Fibroblast of the conjunctiva (primary cell): Measurements from ENCODE around the gene ASPHD1.
A peak's percentile ranks its signal among the peaks of the same experiment; 100 is the strongest.
"Not testable (repeated sequence)": the region's sequence is repeated elsewhere in the genome, so short reads cannot be mapped to it uniquely, and the experiment has no call there.

ENCODE experiments used
- DNase-seq: peaks from one replicate; pipeline ENCODE4 v3.0.0-alpha.2; 2010; ENCODE audit warnings: low read depth

ASPHD1 gene, protein sequence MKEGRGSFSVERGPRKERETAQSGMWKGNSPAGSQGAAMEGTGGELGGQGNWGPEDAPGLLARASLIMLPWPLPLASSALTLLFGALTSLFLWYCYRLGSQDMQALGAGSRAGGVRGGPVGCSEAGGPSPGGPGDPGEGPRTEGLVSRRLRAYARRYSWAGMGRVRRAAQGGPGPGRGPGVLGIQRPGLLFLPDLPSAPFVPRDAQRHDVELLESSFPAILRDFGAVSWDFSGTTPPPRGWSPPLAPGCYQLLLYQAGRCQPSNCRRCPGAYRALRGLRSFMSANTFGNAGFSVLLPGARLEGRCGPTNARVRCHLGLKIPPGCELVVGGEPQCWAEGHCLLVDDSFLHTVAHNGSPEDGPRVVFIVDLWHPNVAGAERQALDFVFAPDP

DNA sequence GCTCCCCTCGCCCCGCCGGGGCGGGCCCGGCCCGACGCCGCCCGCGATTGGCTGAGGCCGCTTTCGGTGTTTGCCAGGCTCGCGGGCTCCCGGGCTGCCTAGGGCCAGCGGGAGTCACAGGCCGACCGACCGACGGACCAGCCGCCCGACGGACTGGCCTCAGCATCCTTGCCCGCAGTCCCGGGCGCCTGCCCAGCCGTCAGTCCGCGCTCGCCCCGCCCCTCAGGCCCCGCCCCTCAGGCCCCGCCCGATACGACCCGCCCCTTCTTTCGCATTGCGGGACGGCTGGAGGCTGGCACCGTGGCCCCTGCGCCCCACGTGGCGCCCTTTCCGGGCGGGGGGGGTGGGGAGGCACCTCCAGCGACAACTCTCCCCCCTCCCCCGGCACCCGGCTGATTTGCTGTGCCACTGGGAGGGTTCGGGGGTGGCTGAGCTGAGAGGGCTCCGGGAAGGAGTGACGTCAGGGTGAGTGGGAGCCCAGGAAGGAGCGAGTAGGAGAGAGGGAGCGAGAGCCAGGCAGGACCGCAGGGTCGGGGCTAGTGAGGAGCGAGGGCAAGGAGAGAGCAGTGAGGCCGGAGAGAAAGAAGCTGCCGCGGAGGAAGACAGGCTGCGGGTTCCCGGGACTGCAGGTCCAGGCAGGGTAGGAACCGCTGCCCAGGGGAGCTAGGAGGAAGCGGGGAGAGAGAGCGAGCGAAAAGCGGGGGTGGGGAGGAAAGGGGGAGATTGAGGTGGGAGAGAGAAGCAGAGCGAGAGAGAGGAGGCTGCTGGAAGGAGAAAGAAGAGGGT is at the start of gene ASPHD1:
TSS of gene ASPHD1 (plus strand) at position 387 of the 786 bp plus-strand sequence. CDS start 484 bp downstream, outside the sequence.
- DNase-seq: no peak

DNA sequence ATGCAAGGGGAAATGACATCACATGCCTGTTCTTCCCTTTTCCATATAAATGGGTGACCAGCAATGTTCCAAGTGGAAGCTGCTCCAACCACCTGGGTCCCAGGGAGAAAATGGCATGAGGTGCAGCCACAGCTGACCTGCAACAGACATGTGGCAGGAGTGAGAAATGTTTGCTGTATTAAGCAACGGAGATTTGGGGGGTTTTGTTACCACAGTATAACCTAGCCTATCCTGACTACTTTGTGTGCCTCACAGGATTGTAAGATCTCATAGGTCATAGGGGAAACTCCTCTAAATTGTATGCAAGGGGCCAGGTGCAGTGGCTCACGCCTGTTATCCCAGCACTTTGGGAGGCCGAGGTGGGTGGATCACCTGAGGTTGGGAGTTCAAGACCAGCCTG is 49.3 kb upstream of the ASPHD1 start:
- no peak for DNase-seq

DNA sequence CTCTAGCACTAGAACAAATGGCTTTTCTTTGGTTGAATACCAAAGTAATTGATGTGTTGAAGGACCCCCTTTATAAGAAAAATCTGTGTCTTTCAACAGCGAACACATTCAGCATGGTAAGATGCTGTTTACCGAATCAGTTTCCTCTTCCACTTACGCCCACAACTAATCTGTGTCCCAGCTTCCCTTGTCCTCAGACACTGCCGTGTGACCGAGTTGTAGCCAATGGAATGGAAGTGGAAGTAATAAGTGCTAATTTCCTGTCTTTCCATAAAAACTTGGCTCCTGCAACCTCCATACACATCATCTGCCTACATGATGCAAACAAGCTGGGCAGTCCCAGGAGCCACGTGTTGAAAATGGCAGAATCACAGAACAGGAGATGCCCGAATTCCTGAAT is 47.6 kb upstream of the ASPHD1 start:
- DNase-seq: peak; percentile 48

DNA sequence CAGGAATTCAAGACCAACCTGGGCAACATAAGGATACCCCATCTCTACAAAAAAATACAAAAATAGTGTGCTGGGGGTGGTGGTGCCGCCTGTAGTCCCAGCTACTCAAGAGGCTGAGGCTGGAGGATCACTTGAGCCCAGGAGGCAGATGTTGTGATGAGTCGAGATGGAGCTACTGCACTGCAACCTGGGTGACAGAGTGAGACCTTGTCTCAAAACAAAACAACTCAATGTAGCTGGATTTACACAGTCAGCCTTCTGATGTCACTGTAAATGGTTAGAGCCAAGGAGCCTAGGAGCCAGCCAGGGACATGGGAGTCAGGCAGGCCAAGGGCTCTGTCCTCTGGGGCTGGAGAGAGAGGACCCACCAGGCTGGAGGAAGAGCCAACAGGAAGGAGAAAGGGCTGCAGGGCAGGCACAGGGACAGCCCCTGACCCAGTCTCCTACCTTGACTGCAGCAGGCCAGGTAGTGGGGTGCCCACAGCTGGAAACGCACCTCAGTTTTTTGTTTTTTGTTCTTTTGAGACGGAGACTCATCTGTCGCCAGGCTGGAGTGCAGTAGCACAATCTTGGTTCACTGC is 45.7 kb upstream of the ASPHD1 start:
- no peak for DNase-seq

DNA sequence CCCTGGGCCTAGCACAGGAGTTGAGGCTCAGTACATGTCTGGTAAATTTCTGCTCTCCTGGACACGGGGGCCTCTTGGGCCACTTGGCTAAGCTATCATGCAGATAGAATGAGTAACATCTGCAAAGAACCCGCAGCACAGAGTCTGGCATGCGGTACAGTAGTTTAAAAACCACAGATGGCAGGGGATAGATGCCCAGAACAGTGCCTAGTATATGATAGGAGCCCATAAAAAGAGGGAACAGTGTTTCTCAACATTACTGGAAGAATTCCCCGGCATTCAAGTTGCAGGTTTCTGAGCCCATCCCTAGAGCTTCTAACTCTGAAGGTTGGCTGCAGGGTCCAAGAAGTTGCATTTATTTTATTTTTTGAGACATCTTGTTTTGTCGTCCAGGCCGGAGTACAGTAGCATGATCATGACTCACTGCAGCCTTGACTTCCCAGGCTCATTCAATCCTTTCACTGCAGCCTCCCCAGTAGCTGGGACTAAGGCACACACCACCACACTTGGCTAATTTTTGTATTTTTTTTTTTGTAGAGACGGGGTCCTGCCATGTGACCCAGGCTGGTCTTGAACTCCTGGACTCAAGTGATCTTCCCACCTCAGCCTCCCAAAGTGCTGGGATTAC is 43.0 kb upstream of the ASPHD1 start:
- DNase-seq: peak; percentile 31

DNA sequence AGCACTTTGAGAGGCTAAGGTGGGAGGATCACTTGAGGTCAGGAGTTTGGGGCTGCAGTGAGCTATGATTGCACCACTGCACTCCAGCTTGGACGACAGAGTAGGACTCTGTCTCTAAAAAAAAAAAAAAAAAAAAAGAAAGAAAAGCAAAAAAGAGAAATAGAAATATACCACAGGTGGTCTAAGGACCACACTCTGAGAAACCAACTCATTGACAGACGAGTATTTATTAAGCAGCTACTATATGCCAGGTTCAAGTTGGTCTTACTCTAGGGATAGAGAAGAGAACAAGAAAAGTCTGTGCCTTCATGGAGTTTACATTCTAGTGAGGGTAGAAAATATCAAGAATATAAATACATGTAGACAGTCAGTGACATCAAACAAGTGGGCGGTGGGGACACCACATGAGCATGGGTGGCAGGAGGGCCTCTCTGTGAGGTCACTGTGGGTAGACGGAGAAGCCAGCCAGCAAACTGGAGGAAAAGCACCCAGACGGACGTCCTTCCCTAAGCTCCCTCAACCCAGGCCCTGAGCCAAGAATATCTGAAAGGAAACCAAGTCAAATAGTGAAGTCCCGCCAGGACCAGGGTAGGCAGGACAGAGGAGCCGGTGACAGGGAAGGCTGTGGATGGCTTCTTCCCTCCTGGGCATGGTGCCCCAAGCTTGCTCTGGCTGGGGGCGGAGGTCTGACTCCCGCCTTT is 42.0 kb upstream of the ASPHD1 start:
- no peak for DNase-seq

DNA sequence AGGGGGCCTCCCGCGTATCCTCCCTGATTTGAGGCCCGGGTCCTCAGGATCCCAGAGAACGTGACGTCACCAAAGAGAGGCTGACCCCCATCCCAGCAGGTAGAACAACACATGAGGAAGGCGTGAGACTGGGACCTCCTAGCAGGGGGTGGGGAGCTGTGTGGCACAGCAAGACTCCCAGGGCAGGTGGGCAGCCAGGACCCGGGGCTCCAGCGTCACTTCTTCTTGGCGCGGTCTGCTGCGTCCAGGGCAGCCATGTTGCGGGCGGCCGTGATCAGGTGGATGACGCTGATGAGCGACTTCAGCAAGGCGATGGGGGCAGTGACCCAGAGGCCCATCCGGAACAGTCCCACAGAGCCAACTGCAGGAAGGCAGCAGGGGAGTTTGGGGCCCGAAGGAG is 41.3 kb upstream of the ASPHD1 start:
- no peak for DNase-seq

DNA sequence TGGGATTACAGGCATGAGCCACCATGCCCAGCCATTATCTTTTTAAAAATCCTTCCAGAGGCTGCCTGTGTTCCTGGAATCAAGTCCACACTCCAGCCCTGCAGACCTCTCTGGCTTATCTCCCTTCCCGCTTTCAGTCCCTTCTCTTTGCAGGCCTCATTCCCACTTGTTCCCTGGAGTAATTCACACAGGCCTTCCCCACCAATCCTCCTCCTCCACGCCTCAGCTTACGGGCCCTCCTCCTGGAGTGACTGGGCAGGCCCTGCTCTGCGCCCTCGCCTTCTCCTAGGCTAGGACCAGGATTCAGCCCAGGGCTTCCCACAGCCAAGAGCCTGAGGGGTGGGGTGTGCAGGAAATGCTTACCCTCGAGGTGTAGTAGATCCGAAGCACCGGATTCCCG is 40.1 kb upstream of the ASPHD1 start:
- no peak for DNase-seq

DNA sequence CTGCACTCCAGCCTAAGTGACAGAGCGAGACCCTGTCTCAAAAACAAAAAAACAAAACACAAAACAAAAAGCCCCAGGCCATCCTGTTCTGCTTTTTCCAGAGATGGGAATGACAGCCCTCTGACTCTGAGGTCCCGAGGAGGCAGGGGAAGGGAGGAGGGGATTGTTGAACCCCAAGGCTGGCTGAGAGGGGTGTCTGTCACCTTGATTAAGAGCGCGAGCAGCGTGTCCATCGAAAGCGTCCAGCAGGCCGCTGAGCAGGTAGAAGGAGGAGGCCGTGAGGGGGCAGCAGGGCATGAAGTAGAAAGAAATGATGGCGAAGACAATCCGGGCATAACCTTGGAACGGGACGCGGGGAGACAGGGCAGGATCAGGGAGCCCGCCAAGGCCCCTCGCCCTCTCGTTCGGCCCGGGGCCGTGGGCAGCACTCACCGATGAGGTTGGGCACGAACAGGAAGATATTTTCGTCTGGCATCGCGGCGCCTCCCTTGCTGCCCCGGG is 37.9 kb upstream of the ASPHD1 start:
- no peak for DNase-seq

DNA sequence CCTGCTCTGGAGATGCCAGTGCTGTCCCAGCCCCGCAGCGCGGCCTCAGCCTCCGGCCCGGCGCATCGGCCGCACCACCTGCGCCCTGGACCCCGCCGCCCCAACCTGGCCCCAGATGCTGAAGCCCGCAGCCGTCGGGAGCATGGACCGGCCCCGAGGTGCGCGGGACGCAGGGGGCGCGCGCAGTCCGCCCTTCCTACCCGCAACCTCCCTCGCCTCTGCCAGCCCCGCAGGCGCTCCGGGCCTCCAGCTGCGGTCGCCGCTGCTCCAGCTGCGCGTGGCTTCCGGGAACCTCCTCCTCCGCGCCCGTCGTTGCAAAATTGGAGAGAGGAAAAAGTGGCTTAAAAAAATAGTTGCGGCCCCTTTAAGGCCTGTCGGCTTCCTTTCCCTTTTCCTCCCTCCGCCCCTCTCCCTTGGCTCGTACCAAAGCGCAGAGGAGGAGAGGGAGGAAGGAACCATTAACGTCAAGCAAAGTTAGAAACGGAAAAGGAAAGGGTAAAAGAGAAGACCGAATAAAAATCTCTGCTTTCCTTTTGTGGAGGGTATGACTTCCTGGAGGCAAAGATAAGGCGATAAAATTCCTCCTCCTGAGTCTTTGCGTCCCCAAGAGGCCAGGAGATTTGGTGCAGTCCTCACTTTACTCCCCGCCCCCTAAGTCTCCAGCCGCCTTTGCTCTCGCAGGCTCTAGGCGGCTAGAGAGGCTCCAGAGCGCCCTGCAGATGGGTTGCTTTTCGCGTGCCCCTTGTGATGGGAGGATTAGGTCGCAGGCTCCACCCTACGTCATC is 37.2 kb upstream of the ASPHD1 start, which contains the start of gene CDIPT:
TSS of gene CDIPT (minus strand) at position 343 of the 785 bp plus-strand sequence. CDS start 369 bp downstream, outside the sequence.
- DNase-seq: peak; percentile 94

DNA sequence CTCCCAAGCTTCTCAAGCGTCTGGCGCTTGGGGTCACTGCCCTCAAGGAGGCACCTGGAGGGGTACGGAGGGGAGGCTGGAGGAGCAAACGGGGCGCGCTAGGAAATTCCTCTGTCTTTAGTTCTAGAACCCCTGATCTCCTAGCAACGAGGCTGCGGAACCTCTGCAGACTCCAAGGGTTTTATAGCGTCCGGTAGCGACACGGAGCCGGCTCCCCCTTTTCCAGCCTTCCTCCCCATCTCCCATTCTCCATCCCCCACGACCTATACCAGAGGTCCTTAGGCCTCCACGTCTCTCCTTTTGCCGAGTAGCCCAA is 36.7 kb upstream of the ASPHD1 start:
- DNase-seq: no peak

DNA sequence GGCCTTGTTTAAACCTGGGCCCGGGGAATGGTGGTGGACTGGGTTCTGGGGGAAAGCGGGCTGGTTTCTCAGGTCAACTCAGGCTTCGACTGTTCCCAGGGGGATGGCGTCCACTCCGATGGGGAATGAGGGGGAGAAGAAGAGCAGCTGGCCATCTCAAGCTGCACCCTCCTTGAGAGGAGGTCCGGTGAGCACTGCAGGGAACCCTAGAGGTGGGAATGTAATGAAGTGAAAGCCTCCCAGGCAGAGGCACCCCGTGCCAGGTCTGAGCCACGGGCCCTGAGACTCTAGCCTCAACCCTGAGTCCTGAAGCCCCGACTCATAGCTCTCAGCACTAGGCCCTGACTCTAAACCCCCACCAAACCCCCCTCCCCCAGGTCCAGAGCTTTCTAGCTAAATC is 36.1 kb upstream of the ASPHD1 start:
- DNase-seq: no peak

DNA sequence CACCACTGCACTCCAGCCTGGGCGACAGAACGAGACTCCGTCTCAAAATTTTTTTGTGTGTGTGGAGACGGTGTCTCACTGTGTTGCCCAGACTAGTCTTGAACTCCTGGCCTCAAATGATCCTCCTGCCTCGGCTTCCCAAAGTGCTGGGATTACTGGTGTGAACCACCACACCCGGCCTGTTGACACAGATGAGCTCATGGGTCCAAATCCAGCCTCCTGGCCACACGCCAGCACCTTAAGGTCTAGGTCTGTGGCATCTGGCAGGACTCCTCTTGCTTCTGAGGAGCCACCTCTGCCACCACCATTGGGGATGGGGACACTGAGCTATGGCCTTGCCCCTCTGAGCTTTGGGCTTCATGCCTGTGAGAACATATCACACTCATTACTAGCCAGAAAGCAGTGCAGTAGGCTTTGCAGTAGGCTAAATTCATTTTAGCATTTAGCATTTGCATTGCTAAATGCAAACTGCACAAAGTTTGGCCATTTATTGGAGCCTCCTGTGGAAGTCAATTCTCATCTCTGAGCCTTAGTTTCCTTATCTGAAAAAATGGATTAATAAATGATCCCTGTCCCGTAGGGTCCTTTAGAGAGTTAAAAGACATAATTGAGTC is 31.8 kb upstream of the ASPHD1 start:
- no peak for DNase-seq

DNA sequence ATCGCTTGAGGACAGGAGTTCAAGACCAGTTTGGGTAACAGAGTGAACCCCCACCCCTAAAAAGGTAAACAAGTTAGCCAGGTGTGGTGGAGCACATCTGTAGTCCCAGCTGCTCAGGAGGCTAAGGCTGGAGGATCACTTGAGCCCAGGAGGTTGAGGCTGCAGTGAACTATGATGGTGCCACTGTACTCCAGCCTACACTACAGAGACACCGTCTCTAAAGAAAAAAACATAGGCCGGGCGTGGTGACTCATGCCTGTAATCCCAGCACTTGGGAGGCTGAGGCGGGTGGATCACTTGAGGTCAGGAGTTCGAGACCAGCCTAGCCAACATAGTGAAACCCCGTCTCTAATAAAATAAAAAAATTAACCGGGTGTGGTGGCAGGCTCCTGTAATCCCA is 31.2 kb upstream of the ASPHD1 start:
- DNase-seq: not testable (repeated sequence)

DNA sequence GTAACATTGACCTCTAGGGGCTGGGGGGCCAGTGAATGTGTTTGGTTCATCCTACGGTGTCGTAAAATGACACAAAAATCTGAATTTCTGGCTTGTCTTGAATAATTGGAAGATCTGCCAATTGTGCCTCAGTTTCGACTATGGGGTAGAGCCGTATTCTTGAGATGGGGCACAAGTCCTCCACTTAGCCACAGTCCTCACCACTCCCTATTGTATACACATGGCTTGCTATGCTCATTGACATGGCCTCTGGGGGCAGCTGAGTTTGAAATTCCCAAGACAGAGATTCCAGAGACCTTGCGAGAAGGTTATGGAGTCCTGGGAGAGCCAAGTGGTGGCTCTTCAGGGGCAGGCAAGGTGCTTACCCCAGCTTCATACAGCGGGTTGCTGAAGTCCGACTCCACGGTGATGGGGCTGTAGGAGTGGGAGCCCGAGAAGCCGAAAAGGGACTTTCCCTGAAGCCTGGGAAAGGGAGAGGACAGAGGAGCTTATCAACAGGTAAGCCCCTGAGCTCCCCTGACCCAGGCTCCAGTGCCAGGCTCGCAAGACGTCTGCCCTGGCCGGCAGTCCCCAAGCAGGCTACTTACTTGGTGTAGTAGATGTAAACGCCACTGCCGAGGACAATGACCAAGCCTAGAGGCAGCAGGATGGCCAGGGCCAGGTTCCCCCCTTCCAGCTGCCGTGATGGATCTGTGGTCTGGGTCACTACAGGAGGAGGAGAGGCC is 28.3 kb upstream of the ASPHD1 start:
- DNase-seq: no peak

DNA sequence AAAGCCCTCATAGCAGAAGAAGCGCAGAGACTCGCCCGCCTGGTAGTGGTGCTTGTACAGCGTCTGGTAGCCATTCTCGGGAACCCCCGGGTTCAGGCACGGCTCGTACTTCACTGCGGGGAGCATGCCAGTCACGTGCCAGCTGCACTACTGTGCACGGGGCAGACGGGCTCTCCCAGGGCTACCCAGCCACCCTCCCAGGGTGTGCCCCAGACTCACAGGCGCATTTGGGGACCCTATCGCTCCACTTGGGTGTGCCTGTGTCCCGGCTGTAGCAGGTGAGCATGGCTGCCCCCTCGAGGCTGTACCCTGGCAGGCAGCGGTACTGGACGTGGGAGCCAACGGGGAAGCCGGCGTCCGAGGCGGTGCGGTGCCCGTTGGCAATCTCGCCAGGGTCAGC is 27.0 kb upstream of the ASPHD1 start:
- no peak for DNase-seq

DNA sequence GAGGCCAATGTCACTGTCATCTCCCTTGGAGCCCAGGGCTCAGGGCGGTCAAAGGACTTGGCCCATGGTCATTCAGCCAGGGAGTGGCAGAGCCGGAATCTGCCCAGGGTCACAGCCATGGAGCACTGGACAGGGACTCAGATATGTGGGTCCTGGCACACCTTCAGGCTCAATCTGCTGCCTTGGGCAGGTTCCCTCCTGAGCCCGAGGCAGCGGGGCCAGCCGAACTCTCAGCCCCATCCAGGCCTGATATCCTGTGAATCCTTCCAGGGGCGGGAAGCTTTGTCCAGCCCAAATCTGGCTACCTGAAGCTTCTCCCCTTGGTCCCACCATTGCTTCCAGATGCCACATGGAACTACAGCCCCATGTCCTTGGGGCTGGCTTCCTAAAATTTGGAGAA is 25.1 kb upstream of the ASPHD1 start:
- DNase-seq: no peak

DNA sequence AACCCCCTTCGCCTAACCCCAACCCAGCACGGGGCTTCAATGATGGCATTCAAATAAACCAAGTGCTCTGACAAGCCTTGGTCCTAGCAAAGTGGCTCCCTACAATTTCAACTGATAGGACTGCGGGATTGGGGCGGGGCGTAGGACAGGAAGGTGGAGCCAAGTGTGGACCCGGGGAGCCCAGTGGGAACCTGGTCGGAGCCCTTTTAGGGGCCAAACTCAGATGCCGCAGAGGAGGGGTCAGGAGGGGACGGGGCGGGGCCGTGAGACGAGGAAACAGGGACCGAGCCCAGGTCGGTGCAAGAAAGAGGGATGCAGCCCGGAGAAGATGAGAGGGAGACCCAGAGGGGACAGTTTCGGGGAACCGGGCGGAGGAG is 24.1 kb upstream of the ASPHD1 start:
- no peak for DNase-seq

DNA sequence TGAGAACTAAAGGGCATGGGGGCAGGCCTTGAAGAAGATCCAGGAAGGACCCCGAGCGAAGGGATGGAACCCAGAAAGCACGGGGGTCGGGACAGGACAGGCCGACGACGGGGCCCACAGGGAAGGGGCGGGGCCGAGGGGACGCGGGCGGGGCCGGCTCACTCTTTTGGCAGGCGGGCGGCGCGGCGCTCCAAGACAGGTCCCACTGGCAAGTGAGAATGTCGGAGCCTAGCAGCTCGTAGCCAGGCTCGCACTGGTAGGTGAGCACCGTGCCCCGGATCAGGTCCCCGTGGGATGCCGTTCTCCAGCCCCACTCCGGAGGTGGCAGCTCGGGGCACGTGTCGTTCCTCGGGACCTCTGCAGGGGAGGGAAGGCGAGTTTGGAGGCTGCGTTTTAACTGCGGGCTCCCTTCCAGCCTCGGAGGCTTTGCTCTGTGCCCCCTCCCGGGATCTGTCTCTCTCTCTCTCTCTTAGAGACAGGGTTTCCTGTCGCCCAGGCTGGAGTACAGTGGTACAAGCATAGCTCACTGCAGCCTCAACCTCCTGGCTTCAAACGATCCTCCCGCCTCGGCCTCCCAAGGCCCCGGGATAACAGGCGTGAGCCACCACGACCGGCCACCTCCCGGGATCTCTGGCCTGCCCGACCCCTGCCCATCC is 23.6 kb upstream of the ASPHD1 start:
- no peak for DNase-seq
